HEK293 (cell line): ENCODE measurements around the gene ZNF564.

Source experiments
- CTCF ChIA-PET: fragments of 350-600 bp; formaldehyde crosslinking; extraction: SDS; loops from one replicate; lab custom pipeline; 2021; ENCODE audit warnings: antibody characterized with exemption; lab: Yijun Ruan, JAX
- POLR2A ChIA-PET: fragments of 300-600 bp; formaldehyde crosslinking; extraction: SDS; loops from one replicate; lab custom pipeline; 2020; ENCODE audit warnings: antibody characterized with exemption, inconsistent platforms; lab: Yijun Ruan, JAX
- H3K27ac ChIP-seq: fragments of 200-500 bp; sonication (Bioruptor generic); 2 replicates; pipeline ENCODE4 v1.5.1; 2014; ENCODE audit warnings: low read depth, low read length, control low read depth, inconsistent platforms; ENCODE audit errors: extremely low read depth
- H3K36me3 ChIP-seq, 2 experiments: fragments of 200-500 bp in 1 of 2; sonication (Bioruptor generic) in 1 of 2; 1 replicate in 1 of 2; 2 replicates in 1 of 2; pipeline ENCODE4 v1.5.1; 2014 to 2017; ENCODE audit warnings: inconsistent platforms in 2 of 2, low read length in 2 of 2; ENCODE audit not compliant: control insufficient read depth in 2 of 2, insufficient read depth in 1 of 2
- H3K4me1 ChIP-seq: fragments of 200-500 bp; sonication (Bioruptor generic); 2 replicates; pipeline ENCODE4 v1.5.1; 2014; ENCODE audit warnings: mild to moderate bottlenecking, low read length, inconsistent platforms; ENCODE audit not compliant: control insufficient read depth, insufficient read depth
- H3K4me3 ChIP-seq: 2 replicates; pipeline ENCODE4 v1.5.1; 2011; ENCODE audit warnings: low read depth, mild to moderate bottlenecking, control low read depth, low read length, moderate library complexity
- H3K9me3 ChIP-seq: fragments of 200-500 bp; sonication (Bioruptor generic); 2 replicates; pipeline ENCODE4 v1.5.1; 2014; ENCODE audit warnings: low read depth, low read length, inconsistent platforms; ENCODE audit not compliant: control insufficient read depth, insufficient read depth
- GLI4 ChIP-seq: fragments of 450-650 bp; formaldehyde crosslinking; IDR thresholded peaks from 2 replicates; pipeline ENCODE4 v1.5.1; 2016; ENCODE audit warnings: missing biosample characterization, missing genetic modification characterization
- GLIS1 ChIP-seq: fragments of 450-650 bp; formaldehyde crosslinking; IDR thresholded peaks from 2 replicates; pipeline ENCODE4 v1.5.1; 2016; ENCODE audit warnings: missing biosample characterization, missing genetic modification characterization
- SP2 ChIP-seq: fragments of 450-650 bp; formaldehyde crosslinking; IDR thresholded peaks from 2 replicates; pipeline ENCODE4 v1.5.1; 2016; ENCODE audit warnings: missing biosample characterization, missing genetic modification characterization
- YY1 ChIP-seq: fragments of 450-650 bp; formaldehyde crosslinking; IDR thresholded peaks from 2 replicates; pipeline ENCODE4 v1.5.1; 2018; ENCODE audit warnings: missing biosample characterization, missing genetic modification characterization
- ZBTB20 ChIP-seq: fragments of 450-650 bp; formaldehyde crosslinking; IDR thresholded peaks from 2 replicates; pipeline ENCODE4 v1.5.1; 2016; ENCODE audit warnings: missing biosample characterization, missing genetic modification characterization
- ZNF112 ChIP-seq: fragments of 450-650 bp; formaldehyde crosslinking; IDR thresholded peaks from 2 replicates; pipeline ENCODE4 v1.5.0; 2017; ENCODE audit warnings: missing biosample characterization, missing genetic modification characterization
- ZNF16 ChIP-seq: fragments of 450-650 bp; formaldehyde crosslinking; IDR thresholded peaks from 2 replicates; pipeline ENCODE4 v1.5.1; 2016; ENCODE audit warnings: low read depth, missing biosample characterization, missing genetic modification characterization
- ZNF23 ChIP-seq: fragments of 450-650 bp; formaldehyde crosslinking; IDR thresholded peaks from 2 replicates; pipeline ENCODE4 v1.5.1; 2016; ENCODE audit warnings: missing biosample characterization, missing genetic modification characterization, borderline replicate concordance
- ZNF26 ChIP-seq: fragments of 450-650 bp; formaldehyde crosslinking; IDR thresholded peaks from 2 replicates; pipeline ENCODE4 v1.5.1; 2016; ENCODE audit warnings: missing biosample characterization, missing genetic modification characterization
- ZNF521 ChIP-seq: fragments of 450-650 bp; formaldehyde crosslinking; IDR thresholded peaks from 2 replicates; pipeline ENCODE4 v1.5.1; 2017; ENCODE audit warnings: missing biosample characterization, mild to moderate bottlenecking, missing genetic modification characterization
- ZNF555 ChIP-seq: fragments of 450-650 bp; formaldehyde crosslinking; conservative IDR thresholded peaks from 2 replicates; pipeline ENCODE4 v1.5.1; 2017; ENCODE audit warnings: missing biosample characterization, mild to moderate bottlenecking, missing genetic modification characterization, inconsistent platforms
- ZNF585B ChIP-seq: fragments of 450-650 bp; formaldehyde crosslinking; IDR thresholded peaks from 2 replicates; pipeline ENCODE4 v1.5.1; 2016; ENCODE audit warnings: missing biosample characterization, missing genetic modification characterization
- ZNF76 ChIP-seq: fragments of 450-650 bp; formaldehyde crosslinking; IDR thresholded peaks from 2 replicates; pipeline ENCODE4; 2016; ENCODE audit warnings: low read depth, missing biosample characterization, missing genetic modification characterization, borderline replicate concordance
- ZNF830 ChIP-seq: fragments of 450-650 bp; IDR thresholded peaks from 2 replicates; pipeline ENCODE4 v1.5.0; 2018; ENCODE audit warnings: missing biosample characterization, missing genetic modification characterization, low read depth, mild to moderate bottlenecking, moderate library complexity
- ZSCAN16 ChIP-seq: fragments of 450-650 bp; formaldehyde crosslinking; IDR thresholded peaks from 2 replicates; pipeline ENCODE4 v1.5.1; 2016; ENCODE audit warnings: missing biosample characterization, missing genetic modification characterization
- ZXDB ChIP-seq: fragments of 450-650 bp; formaldehyde crosslinking; IDR thresholded peaks from 2 replicates; pipeline ENCODE4 v1.5.1; 2016; ENCODE audit warnings: missing biosample characterization, missing genetic modification characterization
- TF ChIP-seq, protein P1 (sequence below): fragments of 450-650 bp; IDR thresholded peaks from 2 replicates; pipeline ENCODE4 v1.5.1; 2018; ENCODE audit warnings: missing biosample characterization, mild to moderate bottlenecking, missing genetic modification characterization

ZNF564 gene

DNA sequence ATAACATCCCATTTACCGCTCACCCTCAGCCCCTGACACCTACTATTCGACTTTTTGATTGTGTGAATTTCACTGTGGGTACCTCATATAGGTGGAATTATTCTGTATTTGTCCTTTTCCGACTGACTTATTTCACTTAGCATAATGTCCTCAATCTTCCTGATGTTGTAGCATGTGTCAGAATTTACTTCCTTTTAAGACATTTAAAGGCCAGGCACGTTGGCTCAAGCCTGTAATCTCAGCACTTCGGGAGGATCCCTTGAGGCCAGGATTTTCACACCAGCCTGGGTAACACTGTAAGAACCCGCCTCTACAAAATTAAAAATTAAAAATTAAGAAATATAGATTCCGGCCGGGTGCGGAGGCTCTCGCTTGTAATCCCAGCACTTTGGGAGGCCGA lies 46.3 kb upstream of the ZNF564 start:
- H3K9me3 ChIP-seq = no peaks in the 10 kb centered on the region
- ChIA-PET POLR2A (interaction anchor here (0.6 kb wide), 1 partner anchor 48 kb away, joined by 5 read pairs; no protein-coding TSS in a partner anchor), CTCF (interaction anchor here (0.7 kb wide), 2 partner anchors 9 to 510 kb away, joined by 3 read pairs; no protein-coding TSS in a partner anchor)
- TF ChIP-seq ZNF23 (tag by site-specific recombination) = no peak
- TF ChIP-seq ZNF555 (tag by site-specific recombination) = no peak
- H3K36me3 ChIP-seq = peaks cover 4 to 27% of the 10 kb centered on the region in 2 experiments; a peak in 2 of 3 replicates
- H3K27ac ChIP-seq = no peak overlapping the region
- no peak overlapping the region for H3K4me3 ChIP-seq
- no peaks in the 10 kb centered on the region for H3K4me1 ChIP-seq

DNA sequence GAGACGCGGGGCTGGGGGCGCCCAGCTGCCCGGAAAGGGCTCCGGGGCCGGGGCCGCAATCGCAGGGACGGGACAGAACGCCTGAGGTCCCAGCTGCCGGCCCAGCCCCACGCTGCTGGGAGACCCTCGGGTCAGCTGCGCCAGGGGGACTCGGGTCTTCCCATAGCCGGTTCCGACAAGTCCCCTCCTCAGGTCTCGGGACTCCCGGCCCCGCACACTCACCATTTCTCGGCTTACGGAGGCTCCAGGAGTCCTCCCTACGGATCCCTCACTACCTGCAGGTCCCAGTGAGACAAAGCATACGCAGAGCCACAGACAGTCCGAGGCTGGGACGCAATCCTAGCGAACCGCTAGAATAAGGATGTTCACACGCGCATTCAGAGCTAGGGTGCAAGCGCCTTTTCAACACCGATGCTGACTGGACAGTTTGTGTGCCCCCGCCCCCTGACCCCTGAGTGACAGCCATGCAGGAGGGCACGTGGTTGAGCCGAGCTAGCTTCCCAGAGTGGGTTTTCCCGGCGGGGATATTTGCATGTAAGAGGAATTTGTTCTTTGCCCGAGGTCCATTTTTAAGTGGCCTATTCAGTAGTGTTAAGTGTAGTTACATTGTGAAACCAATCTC lies 45.8 kb upstream of the ZNF564 start:
- TF ChIP-seq ZNF76 (tag by site-specific recombination) = no peak
- no peak for TF ChIP-seq GLIS1
- no peak for TF ChIP-seq ZBTB20 (tag by site-specific recombination)
- TF ChIP-seq ZXDB (tag by site-specific recombination) = no peak
- TF ChIP-seq ZSCAN16 (tag by site-specific recombination) = no peak
- no peak for TF ChIP-seq YY1 (tag by site-specific recombination)
- TF ChIP-seq, protein P1, sequence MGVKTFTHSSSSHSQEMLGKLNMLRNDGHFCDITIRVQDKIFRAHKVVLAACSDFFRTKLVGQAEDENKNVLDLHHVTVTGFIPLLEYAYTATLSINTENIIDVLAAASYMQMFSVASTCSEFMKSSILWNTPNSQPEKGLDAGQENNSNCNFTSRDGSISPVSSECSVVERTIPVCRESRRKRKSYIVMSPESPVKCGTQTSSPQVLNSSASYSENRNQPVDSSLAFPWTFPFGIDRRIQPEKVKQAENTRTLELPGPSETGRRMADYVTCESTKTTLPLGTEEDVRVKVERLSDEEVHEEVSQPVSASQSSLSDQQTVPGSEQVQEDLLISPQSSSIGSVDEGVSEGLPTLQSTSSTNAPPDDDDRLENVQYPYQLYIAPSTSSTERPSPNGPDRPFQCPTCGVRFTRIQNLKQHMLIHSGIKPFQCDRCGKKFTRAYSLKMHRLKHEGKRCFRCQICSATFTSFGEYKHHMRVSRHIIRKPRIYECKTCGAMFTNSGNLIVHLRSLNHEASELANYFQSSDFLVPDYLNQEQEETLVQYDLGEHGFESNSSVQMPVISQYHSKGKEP = no peak
- no peak for TF ChIP-seq ZNF16 (tag by site-specific recombination)
- TF ChIP-seq ZNF585B = no peak
- CTCF ChIA-PET = no interaction called here
- POLR2A ChIA-PET = no interaction called here

GRCh38 chr19:12596485-12596884 lies 45.2 kb upstream of the ZNF564 start:
- H3K36me3 ChIP-seq = peaks cover 4 to 25% of the 10 kb centered on the region in 2 experiments; a peak in 2 of 3 replicates
- ChIA-PET POLR2A (no interaction called here), CTCF (no interaction called here)
- TF ChIP-seq ZNF521 (tag by site-specific recombination) = no peak
- no peak for TF ChIP-seq GLI4 (tag by site-specific recombination)
- no peak for TF ChIP-seq ZNF26 (tag by site-specific recombination)
- no peak for TF ChIP-seq ZNF112 (tag by site-specific recombination)
- TF ChIP-seq SP2 (tag by site-specific recombination) = no peak
- no peak for TF ChIP-seq ZNF830 (tag by site-specific recombination)
- no peaks in the 10 kb centered on the region for H3K4me1 ChIP-seq
- H3K27ac ChIP-seq = no peak overlapping the region
- H3K9me3 ChIP-seq = no peaks in the 10 kb centered on the region
- H3K4me3 ChIP-seq = no peak overlapping the region

More for the DNA sequence above, 45.8 kb upstream of the ZNF564 start:
- H3K36me3 ChIP-seq = peaks cover 4 to 25% of the 10 kb centered on the region in 2 experiments; a peak in 2 of 3 replicates
- no peaks in the 10 kb centered on the region for H3K9me3 ChIP-seq
- no peak overlapping the region for H3K4me3 ChIP-seq
- no peak overlapping the region for H3K27ac ChIP-seq
- no peaks in the 10 kb centered on the region for H3K4me1 ChIP-seq
